GM10248 (cell line): ENCODE data around the gene GABBR2.

ENCODE experiments used
- CTCF ChIA-PET: fragments of 300-600 bp; sonication (Branson Sonifier 250); formaldehyde crosslinking; extraction: SDS; loops from one replicate; lab custom pipeline; 2021; ENCODE audit warnings: antibody characterized with exemption; lab: Yijun Ruan, JAX
- POLR2A ChIA-PET: fragments of 350-650 bp; sonication (Branson Sonifier 250); formaldehyde crosslinking; extraction: SDS; loops from one replicate; lab custom pipeline; 2020; ENCODE audit warnings: antibody characterized with exemption; lab: Yijun Ruan, JAX
- DNase-seq: peaks from one replicate; pipeline ENCODE4 v3.0.0; 2012; ENCODE audit errors: extremely low spot score
- TF ChIP-seq, protein P1 (sequence below): IDR thresholded peaks from 2 replicates; pipeline ENCODE4 v1.5.1; 2012; ENCODE audit warnings: mild to moderate bottlenecking, low read depth; ENCODE audit errors: extremely low read depth, missing control alignments, control extremely low read depth

The GABBR2 gene

DNA sequence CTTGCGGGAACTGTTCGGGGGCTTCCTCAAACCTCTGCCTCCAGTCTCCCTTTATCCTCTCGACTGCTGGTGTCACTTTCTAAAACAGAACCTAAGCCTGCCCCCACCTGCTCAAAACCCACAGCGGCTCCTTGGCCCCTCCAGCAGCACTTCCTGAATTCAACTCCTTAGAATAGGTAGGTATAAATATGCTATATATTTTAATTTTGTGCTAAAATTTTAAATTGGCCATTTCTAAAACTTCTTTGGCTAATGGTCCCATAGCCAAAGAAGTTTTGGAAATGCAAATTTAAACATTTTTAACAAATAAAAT is 381.5 kb downstream of the GABBR2 start:
- ChIA-PET CTCF (interaction anchor here (1.2 kb wide), 1 partner anchor 11 kb away, joined by 4 read pairs; no protein-coding TSS in a partner anchor), POLR2A (no interaction called here)
- TF ChIP-seq, protein P1, sequence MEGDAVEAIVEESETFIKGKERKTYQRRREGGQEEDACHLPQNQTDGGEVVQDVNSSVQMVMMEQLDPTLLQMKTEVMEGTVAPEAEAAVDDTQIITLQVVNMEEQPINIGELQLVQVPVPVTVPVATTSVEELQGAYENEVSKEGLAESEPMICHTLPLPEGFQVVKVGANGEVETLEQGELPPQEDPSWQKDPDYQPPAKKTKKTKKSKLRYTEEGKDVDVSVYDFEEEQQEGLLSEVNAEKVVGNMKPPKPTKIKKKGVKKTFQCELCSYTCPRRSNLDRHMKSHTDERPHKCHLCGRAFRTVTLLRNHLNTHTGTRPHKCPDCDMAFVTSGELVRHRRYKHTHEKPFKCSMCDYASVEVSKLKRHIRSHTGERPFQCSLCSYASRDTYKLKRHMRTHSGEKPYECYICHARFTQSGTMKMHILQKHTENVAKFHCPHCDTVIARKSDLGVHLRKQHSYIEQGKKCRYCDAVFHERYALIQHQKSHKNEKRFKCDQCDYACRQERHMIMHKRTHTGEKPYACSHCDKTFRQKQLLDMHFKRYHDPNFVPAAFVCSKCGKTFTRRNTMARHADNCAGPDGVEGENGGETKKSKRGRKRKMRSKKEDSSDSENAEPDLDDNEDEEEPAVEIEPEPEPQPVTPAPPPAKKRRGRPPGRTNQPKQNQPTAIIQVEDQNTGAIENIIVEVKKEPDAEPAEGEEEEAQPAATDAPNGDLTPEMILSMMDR: no peak
- DNase-seq: no peak

DNA sequence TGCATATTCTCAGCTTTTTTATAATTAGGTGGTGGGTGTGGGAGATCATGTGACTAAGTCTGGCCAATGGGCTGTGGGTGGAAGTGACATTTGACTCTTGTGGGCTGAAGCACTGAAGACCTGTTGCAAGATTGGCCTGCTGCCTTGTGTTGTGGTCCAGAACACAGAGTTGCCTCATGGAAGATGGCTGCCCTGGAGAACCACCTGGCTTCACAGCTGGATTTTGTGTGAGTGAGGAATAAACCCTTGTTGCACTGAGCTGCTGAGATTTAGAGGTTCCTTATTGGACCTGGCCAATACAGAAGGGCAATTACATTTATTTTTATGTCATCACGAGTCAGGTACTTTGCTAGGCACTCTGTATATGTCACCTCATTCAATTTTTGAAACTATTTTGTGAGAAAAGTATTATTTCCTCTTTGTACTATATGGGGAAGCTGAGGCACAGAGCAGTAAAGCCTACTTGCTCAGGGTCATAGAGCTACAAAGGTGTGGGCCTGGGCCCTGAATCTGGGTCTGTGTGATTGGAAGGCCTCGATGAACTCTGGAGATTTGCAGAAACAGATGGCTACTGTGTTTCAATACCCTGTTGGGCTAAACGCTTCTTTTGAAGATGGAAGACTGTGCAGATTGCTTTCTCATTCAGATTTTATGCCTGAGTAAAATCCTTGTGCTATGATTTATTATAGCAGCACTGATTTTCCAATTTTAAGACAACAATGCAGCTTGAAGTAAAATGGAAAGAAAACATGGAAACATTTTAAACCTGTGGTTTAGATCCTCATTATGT is 382.1 kb downstream of the GABBR2 start:
- TF ChIP-seq, protein P1: no peak
- ChIA-PET CTCF (interaction anchor here (1.2 kb wide), 1 partner anchor 10 kb away, joined by 4 read pairs; no protein-coding TSS in a partner anchor), POLR2A (no interaction called here)
- no peak for DNase-seq

GRCh38 chr9:98324801-98325200 is 383.9 kb downstream of the GABBR2 start:
- POLR2A ChIA-PET: no interaction called here
- TF ChIP-seq, protein P1: no peak
- CTCF ChIA-PET: no interaction called here
- no peak for DNase-seq

- TF ChIP-seq, protein P1: no peak
- ChIA-PET CTCF (interaction anchor here (1.0 to 1.4 kb wide), 3 partner anchors 8 to 451 kb away, joined by 3 to 5 read pairs (median 4); no protein-coding TSS in a partner anchor), POLR2A (no interaction called here)
- no peak for DNase-seq
Measured at GRCh38 chr9:98323831-98324135, 385.0 kb downstream of the GABBR2 start.

GRCh38 chr9:98323051-98323830 is 385.5 kb downstream of the GABBR2 start:
- no peak for DNase-seq
- TF ChIP-seq, protein P1: no peak
- ChIA-PET CTCF (interaction anchor here (1.0 to 1.4 kb wide), 3 partner anchors 8 to 452 kb away, joined by 3 to 5 read pairs (median 4); no protein-coding TSS in a partner anchor), POLR2A (no interaction called here)

DNA sequence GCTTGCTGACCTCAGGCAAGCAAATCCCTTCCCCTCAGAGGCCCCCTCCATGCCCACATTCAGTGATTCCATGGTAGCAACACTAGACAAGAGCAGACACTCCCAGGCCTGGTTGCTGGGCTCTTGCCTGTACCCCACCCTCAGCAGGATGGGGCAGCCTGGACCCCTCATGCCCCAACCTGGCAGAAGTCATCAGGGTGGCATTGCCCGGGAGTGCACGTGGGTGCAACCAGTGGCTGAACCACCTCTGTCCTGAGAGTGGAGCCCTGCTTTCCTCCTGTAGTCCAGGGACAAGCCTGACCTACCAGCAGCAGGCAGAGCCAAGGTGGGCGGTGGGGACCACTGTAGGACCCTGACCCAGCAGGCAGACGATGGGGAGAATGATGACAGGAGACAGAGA is 387.5 kb downstream of the GABBR2 start:
- DNase-seq: no peak
- POLR2A ChIA-PET: no interaction called here
- CTCF ChIA-PET: interaction anchor here (0.7 to 0.9 kb wide), 2 partner anchors 10 to 455 kb away, joined by 3 read pairs; no protein-coding TSS in a partner anchor
- TF ChIP-seq, protein P1: no peak
